Osteoblast (primary cell): ENCODE data around the gene CCDC81. TPM values are rescaled to one million over a fixed set of nuclear protein-coding genes. Genes with fewer than 3 reads are reported as not detected.

Experiments used
- DNase-seq: peaks from one replicate; pipeline ENCODE4 v3.0.0; 2011; ENCODE audit warnings: low spot score, mixed read lengths; ENCODE audit not compliant: insufficient read length; ENCODE audit errors: missing footprints
- H2AFZ ChIP-seq: 2 replicates; pipeline ENCODE4 v1.6.0; 2011; ENCODE audit warnings: mild to moderate bottlenecking, low read length
- H3K27ac ChIP-seq: 2 replicates; pipeline ENCODE4 v1.5.1; 2011; ENCODE audit warnings: mild to moderate bottlenecking, low read depth, low read length, moderate library complexity
- H3K27me3 ChIP-seq: 2 replicates; pipeline ENCODE4 v1.6.0; 2012; ENCODE audit warnings: mild to moderate bottlenecking, control low read depth, inconsistent platforms, low read length, moderate library complexity; ENCODE audit not compliant: insufficient read depth
- H3K36me3 ChIP-seq: 2 replicates; pipeline ENCODE4 v1.5.1; 2011; ENCODE audit warnings: mild to moderate bottlenecking, low read length, control low read depth, moderate library complexity; ENCODE audit not compliant: insufficient read depth
- H3K4me1 ChIP-seq: 2 replicates; pipeline ENCODE4 v1.5.1; 2011; ENCODE audit warnings: mild to moderate bottlenecking, low read length, control low read depth, moderate library complexity; ENCODE audit not compliant: insufficient read depth
- H3K4me2 ChIP-seq: 2 replicates; pipeline ENCODE4 v1.6.0; 2011; ENCODE audit warnings: mild to moderate bottlenecking, low read length; ENCODE audit not compliant: insufficient read depth
- H3K4me3 ChIP-seq: fragments of 200-600 bp; sonication (generic); 3 replicates; pipeline ENCODE4 v1.5.1; 2012; ENCODE audit warnings: mild to moderate bottlenecking, low read length, inconsistent platforms; ENCODE audit not compliant: insufficient read depth
- H3K79me2 ChIP-seq: 2 replicates; pipeline ENCODE4 v1.6.0; 2012; ENCODE audit warnings: mild to moderate bottlenecking, low read length, control low read depth, inconsistent platforms; ENCODE audit not compliant: insufficient read depth
- H3K9me3 ChIP-seq: 2 replicates; pipeline ENCODE4 v1.5.1; 2011; ENCODE audit warnings: low read depth, low read length, control low read depth
- H4K20me1 ChIP-seq: 2 replicates; pipeline ENCODE4 v1.6.0; 2012; ENCODE audit warnings: mild to moderate bottlenecking, low read length, control low read depth; ENCODE audit not compliant: insufficient read depth
- total RNA-seq: library from RNA; depleted of rRNA; stranded (reverse); fragments of >200 nt; gene quantifications from 2 replicates; pipeline ENCODE4 v1.2.3, GENCODE V29; 2012
- TF ChIP-seq, protein P1 (sequence below): IDR thresholded peaks from 2 replicates; pipeline ENCODE4 v1.5.1; 2011; ENCODE audit warnings: mild to moderate bottlenecking, low read depth, low read length, moderate library complexity; ENCODE audit errors: extremely low read depth

The CCDC81 gene
- total RNA-seq, 1 donor: 0.36 TPM

DNA sequence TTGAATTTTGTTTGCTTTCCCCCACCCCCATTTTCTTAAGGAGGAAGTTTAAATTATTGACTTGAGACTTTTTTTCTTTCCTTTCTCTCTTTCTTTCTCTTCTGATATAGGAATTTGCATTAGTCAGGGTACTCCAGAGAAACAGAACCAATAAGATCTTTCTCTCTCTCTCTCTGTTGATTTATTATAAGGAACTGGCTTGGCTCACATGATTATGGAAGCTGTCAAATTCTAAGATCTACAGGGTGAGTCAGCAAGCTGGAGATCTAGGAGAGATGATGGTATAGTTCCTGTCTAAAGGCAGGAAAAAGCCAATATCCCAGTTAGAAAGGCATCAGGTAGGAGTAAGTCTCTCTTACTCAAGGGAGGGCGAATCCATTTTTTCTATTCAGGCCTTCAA, 64.0 kb downstream of the CCDC81 start:
- H3K36me3 ChIP-seq: no peaks in the 10 kb centered on the region
- H3K4me1 ChIP-seq: peaks cover 45% of the 10 kb centered on the region
- no peak overlapping the region for H3K27ac ChIP-seq
- H4K20me1 ChIP-seq: no peaks in the 10 kb centered on the region
- H3K4me3 ChIP-seq: no peak overlapping the region
- H3K4me2 ChIP-seq: no peak overlapping the region
- H3K79me2 ChIP-seq: no peaks in the 10 kb centered on the region
- no peak for DNase-seq
- no peaks in the 10 kb centered on the region for H3K27me3 ChIP-seq
- TF ChIP-seq, protein P1, sequence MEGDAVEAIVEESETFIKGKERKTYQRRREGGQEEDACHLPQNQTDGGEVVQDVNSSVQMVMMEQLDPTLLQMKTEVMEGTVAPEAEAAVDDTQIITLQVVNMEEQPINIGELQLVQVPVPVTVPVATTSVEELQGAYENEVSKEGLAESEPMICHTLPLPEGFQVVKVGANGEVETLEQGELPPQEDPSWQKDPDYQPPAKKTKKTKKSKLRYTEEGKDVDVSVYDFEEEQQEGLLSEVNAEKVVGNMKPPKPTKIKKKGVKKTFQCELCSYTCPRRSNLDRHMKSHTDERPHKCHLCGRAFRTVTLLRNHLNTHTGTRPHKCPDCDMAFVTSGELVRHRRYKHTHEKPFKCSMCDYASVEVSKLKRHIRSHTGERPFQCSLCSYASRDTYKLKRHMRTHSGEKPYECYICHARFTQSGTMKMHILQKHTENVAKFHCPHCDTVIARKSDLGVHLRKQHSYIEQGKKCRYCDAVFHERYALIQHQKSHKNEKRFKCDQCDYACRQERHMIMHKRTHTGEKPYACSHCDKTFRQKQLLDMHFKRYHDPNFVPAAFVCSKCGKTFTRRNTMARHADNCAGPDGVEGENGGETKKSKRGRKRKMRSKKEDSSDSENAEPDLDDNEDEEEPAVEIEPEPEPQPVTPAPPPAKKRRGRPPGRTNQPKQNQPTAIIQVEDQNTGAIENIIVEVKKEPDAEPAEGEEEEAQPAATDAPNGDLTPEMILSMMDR: no peak
- no peak overlapping the region for H2AFZ ChIP-seq
- no peaks in the 10 kb centered on the region for H3K9me3 ChIP-seq

- H3K4me1 ChIP-seq: peaks cover 45% of the 10 kb centered on the region
- no peaks in the 10 kb centered on the region for H3K79me2 ChIP-seq
- H2AFZ ChIP-seq: peak overlapping the region; percentile 63
- no peaks in the 10 kb centered on the region for H3K36me3 ChIP-seq
- DNase-seq: peak; percentile 74
- H3K4me2 ChIP-seq: peak overlapping the region; percentile 58
- H3K27ac ChIP-seq: peak overlapping the region; percentile 72
- peak overlapping the region; percentile 6 for H3K4me3 ChIP-seq
- TF ChIP-seq, protein P1: no peak
- no peaks in the 10 kb centered on the region for H4K20me1 ChIP-seq
- no peaks in the 10 kb centered on the region for H3K27me3 ChIP-seq
- no peaks in the 10 kb centered on the region for H3K9me3 ChIP-seq
Measured at GRCh38 chr11:86440305-86440716, 65.6 kb downstream of the CCDC81 start.

GRCh38 chr11:86440843-86441242, 66.2 kb downstream of the CCDC81 start:
- Histone ChIP-seq H3K4me1 (peaks cover 45% of the 10 kb centered on the region), H3K27ac (peak overlapping the region; percentile 72), H3K79me2 (no peaks in the 10 kb centered on the region), H3K27me3 (no peaks in the 10 kb centered on the region), H3K9me3 (no peaks in the 10 kb centered on the region), H4K20me1 (no peaks in the 10 kb centered on the region), H3K36me3 (no peaks in the 10 kb centered on the region), H2AFZ (peak overlapping the region; percentile 63), H3K4me3 (peak overlapping the region; percentile 6), H3K4me2 (peak overlapping the region; percentile 58)
- TF ChIP-seq, protein P1: no peak
- peak; percentile 78 for DNase-seq

DNA sequence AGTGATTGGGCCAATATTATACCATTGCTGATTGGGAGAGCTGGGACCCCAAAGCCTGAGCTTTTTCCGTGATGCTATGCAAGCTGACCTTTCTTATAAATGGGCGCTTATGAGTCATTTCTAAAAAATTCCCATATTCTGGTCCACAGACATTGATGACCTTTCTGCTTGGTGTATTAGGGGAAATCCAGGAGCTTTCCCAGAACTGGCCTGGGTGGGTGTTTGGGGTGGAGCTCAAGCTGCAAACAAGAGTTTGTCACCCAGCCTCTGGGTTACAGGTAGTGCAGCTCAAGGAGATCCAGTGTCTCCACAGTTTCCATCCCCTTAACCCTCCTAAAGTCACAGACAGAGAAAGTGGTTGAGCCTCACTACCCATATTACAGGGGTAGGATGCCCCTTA, 67.7 kb downstream of the CCDC81 start:
- no peak overlapping the region for H2AFZ ChIP-seq
- no peaks in the 10 kb centered on the region for H3K9me3 ChIP-seq
- peak overlapping the region; percentile 72 for H3K27ac ChIP-seq
- H3K4me1 ChIP-seq: peaks cover 45% of the 10 kb centered on the region
- H3K4me2 ChIP-seq: peak overlapping the region; percentile 4
- DNase-seq: peak; percentile 72
- no peaks in the 10 kb centered on the region for H3K27me3 ChIP-seq
- H3K79me2 ChIP-seq: no peaks in the 10 kb centered on the region
- no peaks in the 10 kb centered on the region for H4K20me1 ChIP-seq
- H3K4me3 ChIP-seq: no peak overlapping the region
- H3K36me3 ChIP-seq: no peaks in the 10 kb centered on the region
- TF ChIP-seq, protein P1: no peak
